Testis (tissue), 3 donors: Measurements from ENCODE around the gene MAPKAPK5. TPM values are rescaled to one million over a fixed set of nuclear protein-coding genes. Genes with fewer than 3 reads are reported as not detected.
"Not testable (repeated sequence)": the region's sequence is repeated elsewhere in the genome, so short reads cannot be mapped to it uniquely, and the experiment has no call there.

Source experiments
- DNase-seq: peaks from one replicate; pipeline ENCODE4 v3.0.0-alpha.2; 2019
- H3K27ac ChIP-seq, 2 donors: fragments of 200-600 bp; sonication (generic); one replicate each; pipeline ENCODE4 v1.5.1; 2019
- H3K27me3 ChIP-seq: fragments of 200-600 bp; sonication (generic); one replicate; pipeline ENCODE4 v1.5.1; 2019
- H3K36me3 ChIP-seq: fragments of 200-600 bp; sonication (generic); one replicate; pipeline ENCODE4 v1.5.1; 2017; ENCODE audit warnings: low read depth; ENCODE audit errors: missing control alignments
- H3K4me1 ChIP-seq: fragments of 200-600 bp; sonication (generic); one replicate; pipeline ENCODE4 v1.5.1; 2019
- H3K4me3 ChIP-seq, 2 donors: fragments of 200-600 bp; sonication (generic); one replicate each; pipeline ENCODE4 v1.5.1; 2017 to 2019
- H3K9me3 ChIP-seq: fragments of 200-600 bp; sonication (generic); one replicate; pipeline ENCODE4 v1.5.1; 2017
- CTCF ChIP-seq, 3 experiments: fragments of 450-650 bp in 2 of 3; fragments of 200-600 bp in 1 of 3; sonication (generic) in 1 of 3; IDR thresholded peaks; one replicate each; pipeline ENCODE4 v1.5.1; 2016 to 2019; ENCODE audit warnings: antibody characterized with exemption in 3 of 3, mild to moderate bottlenecking in 2 of 3, moderate library complexity in 1 of 3
- POLR2A ChIP-seq: fragments of 450-650 bp; IDR thresholded peaks from one replicate; pipeline ENCODE4 v1.6.1; 2017; ENCODE audit warnings: antibody characterized with exemption, mild to moderate bottlenecking, moderate library complexity
- WGBS, 2 donors: methylation state at CpG; one replicate each; pipeline ENCODE4 v1.1.5; 2018; 5-methylcytosine and 5-hydroxymethylcytosine counted together
- intact Hi-C: fragments of 100-400 bp; cut with DNase I; formaldehyde crosslinking; loops from one replicate; pipeline ENCODE4 v1.15.1; 2023; ENCODE audit warnings: low total_unique reads
- polyA plus RNA-seq: library from polyadenylated mRNA; stranded (reverse); fragments of 350-450 nt; fragmentation: Illumina TruSeq; extraction: RNeasy Lipid Tissue Mini Kit (QIAGEN cat#74804); gene quantifications from one replicate; pipeline ENCODE4 v1.2.3, GENCODE V29; 2014; ENCODE audit warnings: low read depth, low replicate concordance; ENCODE audit not compliant: insufficient read depth
- total RNA-seq, 2 donors: library from RNA; depleted of rRNA; stranded (reverse); fragments of >200 nt; gene quantifications; one replicate each; pipeline ENCODE4 v1.2.3, GENCODE V29; 2016

Gene MAPKAPK5
- total and polyA plus RNA-seq, 3 donors from 2014 or later: 35.6 to 77.8 (median 62.9) TPM

GRCh38 chr12:111826992-111827391, 15.0 kb upstream of the MAPKAPK5 start:
- WGBS, 2 donors: 65% methylated on average over 2 of the region's 2 CpGs
- TF ChIP-seq POLR2A: no peak
- TF ChIP-seq CTCF (IDR thresholded peaks at IDR 0.05): no peak
- Histone ChIP-seq H3K27ac (no peak overlapping the region), H3K27me3 (no peaks in the 10 kb centered on the region), H3K4me3 (no peak overlapping the region), H3K4me1 (no peaks in the 10 kb centered on the region), H3K36me3 (no peaks in the 10 kb centered on the region), H3K9me3 (no peaks in the 10 kb centered on the region)
- no peak for DNase-seq
- intact Hi-C loops: no loop called here

GRCh38 chr12:111827907-111828306, 14.1 kb upstream of the MAPKAPK5 start:
- H3K36me3 ChIP-seq: no peaks in the 10 kb centered on the region
- H3K4me3 ChIP-seq: no peak overlapping the region
- no peak for DNase-seq
- no peak for TF ChIP-seq POLR2A
- no peak for TF ChIP-seq CTCF (IDR thresholded peaks at IDR 0.05)
- intact Hi-C loops: no loop called here
- no peak overlapping the region for H3K27ac ChIP-seq
- no peaks in the 10 kb centered on the region for H3K27me3 ChIP-seq
- H3K4me1 ChIP-seq: no peaks in the 10 kb centered on the region
- WGBS, 2 donors: 92% methylated on average over 4 of the region's 4 CpGs
- no peaks in the 10 kb centered on the region for H3K9me3 ChIP-seq

DNA sequence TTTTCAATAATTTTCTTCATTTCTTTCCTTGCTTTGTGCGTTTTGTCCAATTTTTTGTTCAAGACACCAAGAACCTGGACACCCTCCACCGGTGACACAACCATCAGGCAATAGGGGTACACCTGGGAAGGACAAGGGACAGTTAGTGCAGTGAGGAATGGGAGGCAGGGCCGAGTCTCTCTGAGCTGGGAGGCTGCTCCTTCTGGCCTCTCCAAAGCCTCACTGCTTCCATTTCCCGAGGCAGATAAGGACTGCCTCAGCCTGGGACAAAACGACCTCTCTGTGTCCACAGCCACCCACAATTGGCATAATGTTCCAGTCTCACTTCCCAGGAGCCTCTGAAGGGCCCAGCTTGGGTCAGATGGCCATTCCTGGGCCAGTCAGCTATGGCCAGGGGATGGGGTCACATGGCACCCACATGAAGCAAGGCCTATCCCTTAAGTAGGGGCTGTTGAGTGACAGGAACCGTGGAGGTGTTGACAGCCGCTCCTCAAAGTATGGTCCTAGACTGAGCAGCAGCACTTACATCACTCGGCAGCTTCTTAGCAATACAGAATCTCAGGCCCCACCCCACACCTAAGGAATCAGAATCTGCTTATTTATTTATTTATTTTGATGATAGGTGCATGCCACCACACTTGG, 13.6 kb upstream of the MAPKAPK5 start:
- H3K27ac ChIP-seq: no peak overlapping the region
- intact Hi-C loops: no loop called here
- WGBS, 2 donors: 89 to 91% methylated on average over 8 of the region's 8 CpGs

DNA sequence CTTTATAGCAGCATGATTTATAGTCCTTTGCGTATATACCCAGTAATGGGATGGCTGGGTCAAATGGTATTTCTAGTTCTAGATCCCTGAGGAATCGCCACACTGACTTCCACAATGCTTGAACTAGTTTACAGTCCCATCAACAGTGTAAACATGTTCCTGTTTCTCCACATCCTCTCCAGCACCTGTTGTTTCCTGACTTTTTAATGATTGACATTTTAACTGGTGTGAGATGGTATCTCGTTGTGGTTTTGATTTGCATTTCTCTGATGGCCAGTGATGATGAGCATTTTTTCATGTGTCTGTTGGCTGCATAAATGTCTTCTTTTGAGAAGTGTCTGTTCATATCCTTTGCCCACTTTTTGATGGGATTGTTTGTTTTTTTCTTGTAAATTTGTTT, 12.4 kb upstream of the MAPKAPK5 start:
- H3K27ac ChIP-seq, H3K27me3 ChIP-seq, H3K4me3 ChIP-seq, H3K36me3 ChIP-seq, H3K9me3 ChIP-seq, intact Hi-C loops, H3K4me1 ChIP-seq, DNase-seq: not testable (repeated sequence)
- WGBS, 2 donors: 94% methylated on average over 3 of the region's 3 CpGs

More for the DNA sequence above, 13.6 kb upstream of the MAPKAPK5 start:
- DNase-seq: no peak
- no peaks in the 10 kb centered on the region for H3K27me3 ChIP-seq
- no peaks in the 10 kb centered on the region for H3K36me3 ChIP-seq
- H3K9me3 ChIP-seq: no peaks in the 10 kb centered on the region
- no peak overlapping the region for H3K4me3 ChIP-seq
- TF ChIP-seq POLR2A (no peak), CTCF (IDR thresholded peaks at IDR 0.05) (no peak)
- no peaks in the 10 kb centered on the region for H3K4me1 ChIP-seq

GRCh38 chr12:111834740-111835386, 7.2 kb upstream of the MAPKAPK5 start:
- H3K4me3 ChIP-seq, intact Hi-C loops, H3K27me3 ChIP-seq, H3K9me3 ChIP-seq, H3K36me3 ChIP-seq, H3K4me1 ChIP-seq, H3K27ac ChIP-seq, DNase-seq: not testable (repeated sequence)
- 78 to 85% methylated on average over 22 of the region's 22 CpGs for WGBS, 2 donors

DNA sequence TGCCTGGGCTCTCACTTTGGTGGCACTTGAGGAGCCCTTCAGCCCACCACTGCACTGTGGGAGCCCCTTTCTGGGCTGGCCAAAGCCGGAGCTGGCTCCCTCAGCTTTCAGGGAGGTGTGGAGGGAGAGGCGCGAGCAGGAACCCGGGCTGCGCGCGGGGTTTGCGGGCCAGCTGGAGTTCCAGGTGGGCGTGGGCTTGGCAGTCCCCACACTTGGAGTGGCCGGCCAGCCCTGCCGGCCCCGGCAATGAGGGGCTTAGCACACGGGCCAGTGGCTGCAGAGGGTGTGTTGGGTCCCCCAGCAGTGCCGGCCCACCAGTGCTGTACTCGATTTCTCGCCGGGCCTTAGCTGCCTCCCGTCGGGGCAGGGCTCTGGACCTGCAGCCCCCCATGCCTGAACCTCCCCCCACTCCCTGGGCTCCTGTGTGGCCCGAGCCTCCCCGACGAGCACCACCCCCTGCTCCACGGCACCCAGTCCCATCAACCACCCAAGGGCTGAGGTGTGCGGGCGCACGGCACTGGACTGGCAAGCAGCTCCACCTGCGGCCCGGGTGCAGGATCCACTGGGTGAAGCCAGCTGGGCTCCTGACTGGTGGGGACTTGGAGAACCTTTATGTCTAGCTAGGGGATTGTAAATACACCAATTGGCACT, 6.4 kb upstream of the MAPKAPK5 start:
- H3K27ac ChIP-seq, H3K4me3 ChIP-seq, DNase-seq, H3K27me3 ChIP-seq, intact Hi-C loops, H3K36me3 ChIP-seq, H3K9me3 ChIP-seq, H3K4me1 ChIP-seq: not testable (repeated sequence)
- WGBS, 2 donors: 91% methylated on average over 20 of the region's 28 CpGs; no CpG with 5 or more reads in 1 of the 2 donors
